Embryonic facial prominence (tissue), 1 donor: ENCODE measurements around the gene NTM.

Experiments used
- DNase-seq: peaks from one replicate; pipeline ENCODE4 v3.0.0-alpha.2; 2016; ENCODE audit errors: extremely low spot score

Gene NTM

DNA sequence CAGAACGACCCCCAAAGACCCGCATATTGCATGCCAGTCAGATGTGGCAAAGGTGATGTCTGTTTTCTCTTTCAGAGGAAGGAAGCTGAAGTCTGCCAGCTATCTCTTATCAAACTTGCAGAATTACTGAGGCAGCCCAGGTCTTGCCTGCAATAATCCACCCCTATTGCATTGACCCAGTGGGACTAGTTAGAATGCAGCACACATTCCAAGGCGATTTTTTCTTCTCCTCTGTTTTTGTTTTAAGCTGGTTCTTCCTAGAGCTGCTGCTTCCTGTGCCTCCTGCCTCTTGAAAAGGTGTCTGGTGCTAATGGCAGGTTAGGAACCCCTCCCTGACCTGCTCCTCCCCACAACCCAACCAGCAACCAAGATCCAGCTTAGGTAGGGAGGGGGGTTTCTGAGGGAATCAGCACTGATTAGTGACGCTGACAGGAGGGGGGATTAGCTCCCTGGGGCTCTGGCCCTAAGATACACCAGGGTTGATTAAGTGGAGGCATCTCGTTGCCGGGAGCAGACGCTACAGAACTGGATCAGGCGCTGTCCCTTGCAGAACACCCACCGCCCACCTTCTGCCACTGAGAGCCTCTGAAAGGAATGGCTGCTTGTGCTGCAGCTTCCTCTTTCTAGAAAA is 2.8 kb downstream of the NTM start:
- DNase-seq: no peak

DNA sequence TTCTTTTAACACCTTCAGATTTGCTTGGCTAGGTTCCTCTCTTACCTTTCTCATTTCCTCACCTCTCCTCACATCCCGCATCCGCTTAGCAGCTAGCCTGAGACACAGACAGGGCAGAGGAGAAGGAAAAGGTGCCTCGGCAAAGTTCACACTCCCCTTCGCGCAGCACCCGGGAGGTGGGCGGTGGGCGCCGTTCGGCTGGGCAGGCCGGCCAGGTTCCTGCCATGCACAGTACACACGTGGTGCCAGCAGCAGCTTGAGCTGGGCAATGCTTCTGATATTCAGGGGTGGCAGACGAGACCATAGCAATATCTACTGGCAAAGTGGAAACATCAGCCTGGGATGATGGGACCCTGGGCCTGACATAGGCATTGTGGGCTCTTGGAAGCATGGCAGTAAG is 3.3 kb downstream of the NTM start:
- DNase-seq: no peak

DNA sequence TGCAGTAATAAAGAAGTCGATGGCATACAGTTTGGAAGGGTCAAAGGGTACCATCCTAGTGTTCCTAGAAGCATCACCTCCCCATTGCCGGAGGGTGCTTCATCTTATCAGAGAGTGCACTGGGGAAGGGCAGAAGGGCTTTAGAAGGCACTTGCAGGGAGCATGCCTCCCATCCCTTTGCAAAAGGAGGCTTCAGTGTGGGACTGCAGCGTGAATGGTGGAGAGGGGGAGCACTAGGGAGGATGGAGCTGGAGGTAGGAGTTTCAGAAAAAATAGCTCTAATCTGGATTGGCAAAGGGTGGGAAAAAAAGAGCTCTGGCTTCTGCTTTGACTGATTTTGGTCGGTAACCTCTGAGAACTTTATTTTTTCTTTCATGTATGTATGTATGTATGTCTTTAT is 5.0 kb downstream of the NTM start:
- no peak for DNase-seq

DNA sequence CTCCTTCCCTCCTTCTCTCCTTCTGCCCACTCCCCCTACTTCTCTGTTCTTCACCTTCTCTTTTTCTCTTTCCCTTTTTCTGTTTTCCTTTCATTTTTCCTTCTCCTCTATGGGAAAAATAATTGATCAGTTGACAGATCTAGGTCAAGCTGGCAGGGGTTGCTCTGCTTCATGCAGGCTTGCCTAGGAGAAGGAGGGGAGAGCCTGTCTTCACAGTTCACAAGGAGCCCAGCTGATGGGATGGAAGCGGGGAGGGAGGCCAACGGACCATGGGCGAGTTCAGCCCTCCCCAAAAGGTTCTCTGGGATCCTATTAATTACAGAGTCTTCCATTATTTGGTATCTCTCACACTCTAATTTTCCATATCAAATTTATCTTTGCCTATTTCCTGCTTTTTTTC is 5.5 kb downstream of the NTM start:
- no peak for DNase-seq

GRCh38 chr11:131378931-131379330 is 8.5 kb downstream of the NTM start:
- no peak for DNase-seq

GRCh38 chr11:131385763-131386390 is 15.5 kb downstream of the NTM start:
- no peak for DNase-seq

DNA sequence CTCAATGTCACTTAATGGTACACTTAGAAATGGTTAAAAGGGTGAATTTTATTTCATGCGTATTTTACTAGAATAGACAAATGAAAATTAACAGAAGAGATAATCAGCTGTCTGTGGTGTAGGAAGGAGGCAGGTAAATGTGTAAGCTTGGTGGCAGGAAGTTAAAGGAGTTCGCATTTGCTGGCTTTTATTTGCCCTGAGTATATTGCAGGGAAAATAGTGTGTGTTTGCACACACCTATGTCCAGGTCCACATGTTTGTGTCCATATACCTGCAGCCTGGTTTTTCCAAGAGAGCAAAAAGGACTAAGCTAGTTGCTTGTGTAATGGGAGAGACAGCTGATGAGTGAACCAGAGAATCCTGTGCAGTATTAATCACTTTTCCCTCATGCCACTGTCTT is 16.0 kb downstream of the NTM start:
- no peak for DNase-seq

- DNase-seq: no peak
Measured at GRCh38 chr11:131388030-131388429, 17.6 kb downstream of the NTM start.

DNA sequence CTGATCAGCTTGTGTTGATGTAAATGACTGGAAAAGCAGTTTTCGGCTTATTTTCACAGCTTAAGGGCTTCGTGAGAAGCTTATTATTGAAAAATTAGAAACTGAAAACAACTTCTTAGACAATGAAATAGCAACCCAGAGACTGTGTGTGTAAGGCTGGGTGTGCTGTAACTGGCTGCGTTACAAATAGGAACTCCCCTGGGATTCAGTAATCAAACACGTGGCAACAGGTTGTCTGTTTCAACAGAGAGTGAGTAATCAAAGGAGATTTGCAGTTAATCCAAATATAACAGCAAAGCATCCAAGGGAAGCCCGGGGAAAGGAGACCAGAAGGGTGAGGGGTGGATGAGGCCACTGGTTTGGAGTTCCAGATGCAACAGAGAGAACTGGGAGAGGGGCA is 19.2 kb downstream of the NTM start:
- DNase-seq: no peak

GRCh38 chr11:131391176-131391575 is 20.8 kb downstream of the NTM start:
- DNase-seq: no peak

DNA sequence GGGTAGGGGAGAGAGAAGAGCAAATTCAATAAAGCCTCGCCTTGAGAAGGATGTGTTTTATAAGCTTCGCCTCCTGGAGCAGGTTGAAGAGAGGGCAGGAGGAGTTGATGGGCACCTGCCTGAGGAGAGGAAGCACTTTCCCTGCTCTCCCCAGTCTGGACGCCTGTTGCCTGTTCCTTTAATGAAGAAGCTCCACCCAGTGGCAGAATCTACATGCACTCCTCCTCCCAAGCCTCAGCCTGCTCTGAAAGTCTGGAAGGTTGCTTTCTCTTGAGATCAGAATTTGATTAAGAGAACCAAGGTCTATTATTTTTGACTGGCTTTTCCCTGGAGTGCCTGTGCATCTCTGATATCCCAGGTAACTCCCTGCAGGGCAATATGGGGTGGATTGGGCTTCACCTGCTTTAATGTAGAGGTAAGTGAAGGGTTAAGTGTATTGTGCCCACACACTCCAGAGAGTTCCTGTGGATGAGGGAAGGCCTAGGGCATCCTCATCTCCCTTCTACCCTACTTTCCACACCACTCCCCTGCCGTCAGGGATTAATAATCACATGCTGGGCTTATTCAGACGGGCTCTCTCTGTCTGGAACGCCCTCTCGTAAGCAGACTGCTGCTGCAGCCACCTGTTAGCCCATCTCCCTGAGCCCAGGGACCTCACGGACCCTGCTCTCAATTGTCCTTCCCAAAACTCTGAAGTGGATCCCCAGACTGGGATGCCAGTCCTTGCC is 22.3 kb downstream of the NTM start:
- no peak for DNase-seq

- no peak for DNase-seq
Measured at GRCh38 chr11:131393691-131394090, 23.3 kb downstream of the NTM start.

DNA sequence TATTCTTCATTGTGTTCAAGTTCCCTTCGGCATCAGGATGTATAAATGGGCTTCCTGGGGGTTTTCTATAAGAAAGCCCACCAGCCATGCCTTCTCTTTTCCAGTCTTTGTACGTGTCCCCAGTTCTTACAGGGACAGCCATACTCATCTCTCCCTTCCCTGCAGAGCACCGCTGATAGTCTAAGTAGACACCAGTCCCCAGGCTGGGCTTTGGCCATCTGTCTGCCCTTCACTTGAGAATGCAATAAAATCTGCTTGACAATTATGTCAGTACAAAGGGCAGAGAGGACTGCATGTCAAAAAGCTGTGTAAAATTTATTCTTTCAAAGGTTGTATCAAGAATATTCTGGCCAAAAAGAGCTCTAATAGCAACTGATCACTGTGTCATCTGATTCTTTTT is 27.3 kb downstream of the NTM start:
- DNase-seq: no peak

- DNase-seq: no peak
Measured at GRCh38 chr11:131402040-131402439, 31.6 kb downstream of the NTM start.

- DNase-seq: no peak
Measured at GRCh38 chr11:131404010-131404409, 33.6 kb downstream of the NTM start.

DNA sequence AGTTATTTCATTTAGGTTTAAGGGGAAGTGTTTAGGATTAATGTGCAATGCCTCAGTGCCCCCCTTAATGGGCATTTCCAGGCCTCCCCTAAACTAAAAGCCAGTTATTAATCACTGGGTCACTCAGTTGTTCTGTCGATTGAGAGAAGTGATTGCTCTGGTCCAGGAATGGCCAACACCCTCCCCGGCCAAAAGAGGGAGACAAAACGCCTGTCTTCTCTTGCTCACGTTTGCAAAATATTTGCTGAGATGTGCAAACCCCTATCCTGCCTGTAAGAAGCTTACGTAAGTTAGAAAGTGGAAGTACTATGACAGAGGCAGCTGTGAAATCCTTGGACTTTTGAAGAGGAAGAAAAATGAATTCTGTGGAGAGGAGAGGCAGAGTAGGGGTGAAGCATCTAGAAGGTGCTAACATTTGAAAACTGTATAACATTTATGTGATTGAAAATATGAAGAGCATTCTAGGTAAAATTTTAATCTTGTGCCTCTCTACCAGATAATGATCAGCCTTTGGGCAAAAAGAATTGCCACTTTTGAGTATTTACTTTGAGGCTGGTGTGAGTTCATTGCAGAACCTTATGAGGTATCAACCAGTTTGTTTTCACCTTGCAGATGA is 37.7 kb downstream of the NTM start:
- DNase-seq: no peak

DNA sequence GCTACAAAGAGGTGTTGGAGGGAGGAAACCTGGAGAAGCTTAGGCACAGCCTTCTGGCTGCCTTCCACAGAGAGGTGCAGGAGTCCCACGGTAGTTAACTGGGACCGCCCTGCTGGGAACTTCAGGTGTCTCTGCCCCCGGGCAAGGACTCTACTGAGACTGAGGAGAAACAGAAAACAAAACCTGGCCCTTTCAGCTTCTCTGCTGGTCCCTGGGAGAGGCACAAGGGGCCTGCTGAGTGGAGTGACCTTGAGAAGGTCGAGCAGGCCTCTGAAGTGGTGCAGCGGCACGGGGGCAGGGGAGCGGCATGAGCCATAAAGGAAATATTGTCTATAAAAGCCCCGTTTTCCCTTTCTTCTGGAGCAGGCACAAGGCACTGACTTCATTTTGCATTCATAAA is 38.9 kb downstream of the NTM start:
- DNase-seq: no peak

DNA sequence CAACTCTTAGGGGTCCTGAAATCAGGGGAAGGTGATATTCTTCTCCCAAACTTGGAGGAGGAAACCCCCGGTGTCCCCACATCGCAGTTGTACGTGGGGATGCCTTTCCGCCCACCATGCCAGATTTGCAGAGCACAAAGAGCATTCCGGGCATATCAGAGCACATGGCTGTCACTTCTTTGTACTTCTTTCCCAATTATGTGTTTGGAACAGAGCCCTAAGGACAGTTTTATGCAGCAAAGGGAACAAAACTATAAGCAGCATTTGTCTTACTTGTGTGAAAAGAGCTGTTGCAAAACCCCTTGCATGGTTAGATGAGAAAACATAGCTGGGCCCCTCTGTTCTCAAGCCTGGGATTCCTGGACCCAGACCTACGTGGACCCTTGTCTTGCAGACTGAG is 41.2 kb downstream of the NTM start:
- no peak for DNase-seq

- DNase-seq: no peak
Measured at GRCh38 chr11:131412061-131412460, 41.6 kb downstream of the NTM start.

DNA sequence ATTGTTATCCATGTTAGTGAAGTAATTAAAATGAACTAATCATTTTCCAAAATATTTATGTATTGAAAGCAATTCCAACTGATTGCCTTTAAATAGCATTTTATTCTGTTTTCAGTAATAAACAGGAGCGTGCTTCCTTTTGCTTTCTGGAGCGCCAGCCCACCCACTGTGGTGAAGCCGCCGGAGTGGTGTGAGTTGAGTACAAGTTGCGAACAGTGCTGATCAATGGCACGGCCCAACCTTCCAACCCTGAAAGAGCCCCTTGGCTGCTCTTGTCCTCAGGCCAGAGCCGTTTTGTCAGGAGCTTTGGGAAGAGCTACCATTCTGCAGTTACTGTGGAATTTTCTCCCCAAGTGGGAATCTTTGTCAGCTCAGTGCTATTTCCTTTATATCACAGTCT is 42.8 kb downstream of the NTM start:
- no peak for DNase-seq

DNA sequence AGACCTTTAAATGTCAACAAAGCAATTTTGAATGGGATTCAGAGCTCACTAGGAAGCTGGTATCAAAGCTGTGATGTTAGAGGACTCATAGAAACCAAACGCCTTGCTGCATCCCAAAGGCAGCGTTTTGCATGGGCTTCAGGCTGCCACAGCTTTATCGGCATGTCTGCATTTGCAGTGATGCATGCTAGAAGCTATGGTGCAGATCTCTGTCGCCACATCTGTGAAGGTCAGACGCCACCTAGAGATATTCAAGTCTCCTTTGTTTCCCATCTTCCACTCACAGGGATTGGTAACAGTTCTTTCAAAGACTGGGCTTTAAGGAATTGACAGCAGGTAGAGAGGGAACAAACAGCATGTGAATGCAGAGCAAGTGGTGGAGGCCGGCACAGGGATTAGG is 47.8 kb downstream of the NTM start:
- no peak for DNase-seq

- DNase-seq: no peak
Measured at GRCh38 chr11:131421066-131421855, 50.8 kb downstream of the NTM start.
